ENCODE measurements around the gene IL23R.

Gene IL23R

GRCh38 chr1:67166196-67166595 lies at the start of gene IL23R:
Gene IL23R, plus strand, starts transcription at chr1:67166454. Its CDS starts 1,667 bp downstream, at chr1:67168121.
- TF ChIP-seq CTCF (IDR thresholded peaks at IDR 0.05): no peak

- no peak for TF ChIP-seq CTCF (IDR thresholded peaks at IDR 0.05)
These were observed 48.1 kb upstream of the IL23R start for GRCh38 chr1:67118191-67118590.

- no peak for TF ChIP-seq CTCF (IDR thresholded peaks at IDR 0.05)
These were observed 47.6 kb upstream of the IL23R start for GRCh38 chr1:67118646-67119045.

GRCh38 chr1:67120855-67121619 lies 45.2 kb upstream of the IL23R start:
- TF ChIP-seq CTCF (IDR thresholded peaks at IDR 0.05): no peak

GRCh38 chr1:67124455-67124854 lies 41.8 kb upstream of the IL23R start:
- TF ChIP-seq CTCF (IDR thresholded peaks at IDR 0.05): no peak

- TF ChIP-seq CTCF (IDR thresholded peaks at IDR 0.05): no peak
These were observed 40.0 kb upstream of the IL23R start for GRCh38 chr1:67126111-67126746.

GRCh38 chr1:67126974-67127373 lies 39.3 kb upstream of the IL23R start:
- no peak for TF ChIP-seq CTCF (IDR thresholded peaks at IDR 0.05)

Measured in LNCAP (cell line).